ENCODE data around the gene MAX. TPM values are rescaled to one million over a fixed set of nuclear protein-coding genes. Genes with fewer than 3 reads are reported as not detected.
"Not testable (repeated sequence)": the region's sequence is repeated elsewhere in the genome, so short reads cannot be mapped to it uniquely, and the experiment has no call there.

The MAX gene
- total and polyA plus RNA-seq, 2 experiments from 2014 or later = 36.2 to 39.0 TPM

DNA sequence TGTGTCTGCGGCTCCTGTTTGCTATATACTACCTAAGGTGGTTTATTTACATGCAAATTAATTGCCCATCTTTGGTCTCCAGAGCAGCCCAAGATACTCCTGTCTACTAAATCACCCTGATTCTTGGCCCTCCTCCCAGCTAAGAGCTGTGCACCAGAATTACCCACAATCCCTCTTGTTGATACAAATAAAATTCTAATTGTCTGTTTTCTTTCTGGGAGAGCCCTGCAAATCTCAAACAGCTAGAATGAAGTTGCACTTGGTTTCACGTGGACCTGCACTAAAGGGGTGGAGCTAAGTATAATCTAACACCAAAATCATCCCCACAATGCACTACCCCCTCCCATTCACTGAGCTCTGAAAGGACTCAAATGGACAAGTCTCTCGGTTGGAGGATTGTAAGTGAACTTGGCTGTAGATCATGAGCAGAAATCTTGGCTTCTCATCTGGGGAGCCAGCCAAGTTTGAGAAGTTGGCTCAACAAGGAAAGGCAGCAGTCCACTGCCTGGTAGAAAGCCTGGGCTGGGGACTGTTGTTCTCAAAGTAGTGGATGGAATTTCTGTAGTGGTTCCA, 6.6 kb downstream of the MAX start:
- Histone ChIP-seq H3K27me3 (no peaks in the 10 kb centered on the region), H3K9me3 (ENCODE audit: low read depth) (no peaks in the 10 kb centered on the region), H3K4me1 (ENCODE audit: low read depth) (peaks cover 12% of the 10 kb centered on the region), H3K27ac (peak overlapping the region; percentile 10), H3K36me3 (peaks cover 27% of the 10 kb centered on the region), H3K4me3 (no peak overlapping the region)
- TF ChIP-seq, protein P1, sequence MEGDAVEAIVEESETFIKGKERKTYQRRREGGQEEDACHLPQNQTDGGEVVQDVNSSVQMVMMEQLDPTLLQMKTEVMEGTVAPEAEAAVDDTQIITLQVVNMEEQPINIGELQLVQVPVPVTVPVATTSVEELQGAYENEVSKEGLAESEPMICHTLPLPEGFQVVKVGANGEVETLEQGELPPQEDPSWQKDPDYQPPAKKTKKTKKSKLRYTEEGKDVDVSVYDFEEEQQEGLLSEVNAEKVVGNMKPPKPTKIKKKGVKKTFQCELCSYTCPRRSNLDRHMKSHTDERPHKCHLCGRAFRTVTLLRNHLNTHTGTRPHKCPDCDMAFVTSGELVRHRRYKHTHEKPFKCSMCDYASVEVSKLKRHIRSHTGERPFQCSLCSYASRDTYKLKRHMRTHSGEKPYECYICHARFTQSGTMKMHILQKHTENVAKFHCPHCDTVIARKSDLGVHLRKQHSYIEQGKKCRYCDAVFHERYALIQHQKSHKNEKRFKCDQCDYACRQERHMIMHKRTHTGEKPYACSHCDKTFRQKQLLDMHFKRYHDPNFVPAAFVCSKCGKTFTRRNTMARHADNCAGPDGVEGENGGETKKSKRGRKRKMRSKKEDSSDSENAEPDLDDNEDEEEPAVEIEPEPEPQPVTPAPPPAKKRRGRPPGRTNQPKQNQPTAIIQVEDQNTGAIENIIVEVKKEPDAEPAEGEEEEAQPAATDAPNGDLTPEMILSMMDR (IDR thresholded peaks at IDR 0.05; ENCODE audit: low read depth, low read length) = no peak
- peak in 1 of 2 donors; percentile 88 for DNase-seq (ENCODE audit: low read depth in 1 of 2, low spot score in 1 of 2)

DNA sequence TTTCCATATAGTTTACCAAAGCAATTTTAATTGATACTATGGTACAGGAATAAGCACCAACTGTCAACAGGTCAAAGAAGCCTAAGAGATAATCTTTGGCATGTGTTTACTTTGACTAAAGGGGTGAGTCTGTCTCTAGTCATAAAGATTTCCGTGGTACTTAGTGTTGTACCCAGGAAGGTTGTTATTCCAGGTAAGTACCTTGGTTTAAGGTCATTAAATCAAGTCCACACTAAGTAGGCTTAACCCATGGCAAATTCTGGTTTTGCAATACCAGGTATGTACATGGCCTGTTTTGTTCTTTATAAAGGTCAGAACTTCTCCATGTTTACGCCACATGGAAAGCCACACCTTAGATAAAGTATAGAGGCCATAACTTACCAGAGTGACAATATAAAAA, 10.0 kb downstream of the MAX start:
- Histone ChIP-seq H3K27ac (no peak overlapping the region), H3K4me1 (ENCODE audit: low read depth) (peaks cover 12% of the 10 kb centered on the region), H3K9me3 (ENCODE audit: low read depth) (no peaks in the 10 kb centered on the region), H3K36me3 (peaks cover 35% of the 10 kb centered on the region), H3K4me3 (no peak overlapping the region), H3K27me3 (no peaks in the 10 kb centered on the region)
- DNase-seq (ENCODE audit: low read depth in 1 of 2, low spot score in 1 of 2) = no peak
- TF ChIP-seq, protein P1 (IDR thresholded peaks at IDR 0.05; ENCODE audit: low read depth, low read length) = no peak

DNA sequence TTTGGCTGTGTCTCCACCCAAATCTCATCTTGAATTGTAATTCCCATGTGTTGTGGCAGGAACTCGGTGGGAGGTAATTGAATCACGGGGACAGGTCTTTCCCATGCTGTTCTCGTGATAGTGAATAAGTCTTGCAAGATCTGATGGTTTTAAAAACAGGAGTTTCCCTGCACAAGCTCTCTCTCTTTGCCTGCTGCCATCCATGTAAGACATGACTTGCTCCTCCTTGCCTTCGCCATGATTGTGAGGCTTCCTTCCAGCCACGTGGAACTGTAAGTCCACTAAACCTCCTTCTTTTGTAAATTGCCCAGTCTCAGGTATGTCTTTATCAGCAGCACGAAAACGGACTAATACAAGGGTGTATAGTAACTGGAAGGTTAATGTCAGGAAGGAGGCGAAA, 14.5 kb downstream of the MAX start:
- Histone ChIP-seq H3K36me3 (peaks cover 35% of the 10 kb centered on the region), H3K4me1 (ENCODE audit: low read depth) (peaks cover 17% of the 10 kb centered on the region)
- not testable (repeated sequence) for H3K27me3 ChIP-seq; H3K9me3 ChIP-seq (ENCODE audit: low read depth); DNase-seq (ENCODE audit: low read depth in 1 of 2, low spot score in 1 of 2); H3K4me3 ChIP-seq; H3K27ac ChIP-seq

DNA sequence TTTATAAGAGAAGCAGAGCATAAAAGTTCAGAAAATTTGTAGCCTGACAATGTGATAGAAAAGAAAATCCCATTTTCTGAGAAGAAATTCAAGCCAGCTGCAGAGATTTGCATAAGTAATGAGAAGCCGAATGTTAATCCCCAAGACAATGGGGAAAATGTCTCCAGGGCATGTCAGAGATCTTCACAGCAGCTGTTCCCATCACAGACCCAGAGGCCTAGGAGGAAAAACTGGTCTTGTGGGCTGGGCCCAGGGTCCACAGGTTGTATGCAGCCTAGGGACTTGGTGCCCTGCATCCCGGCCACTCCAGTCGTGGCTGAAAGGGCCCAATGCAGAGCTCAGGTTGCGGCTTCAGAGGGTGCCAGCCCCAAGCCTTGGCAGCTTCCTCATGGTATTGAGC, 15.6 kb downstream of the MAX start:
- H3K36me3 ChIP-seq = peaks cover 24% of the 10 kb centered on the region
- not testable (repeated sequence) for H3K9me3 ChIP-seq (ENCODE audit: low read depth)

DNA sequence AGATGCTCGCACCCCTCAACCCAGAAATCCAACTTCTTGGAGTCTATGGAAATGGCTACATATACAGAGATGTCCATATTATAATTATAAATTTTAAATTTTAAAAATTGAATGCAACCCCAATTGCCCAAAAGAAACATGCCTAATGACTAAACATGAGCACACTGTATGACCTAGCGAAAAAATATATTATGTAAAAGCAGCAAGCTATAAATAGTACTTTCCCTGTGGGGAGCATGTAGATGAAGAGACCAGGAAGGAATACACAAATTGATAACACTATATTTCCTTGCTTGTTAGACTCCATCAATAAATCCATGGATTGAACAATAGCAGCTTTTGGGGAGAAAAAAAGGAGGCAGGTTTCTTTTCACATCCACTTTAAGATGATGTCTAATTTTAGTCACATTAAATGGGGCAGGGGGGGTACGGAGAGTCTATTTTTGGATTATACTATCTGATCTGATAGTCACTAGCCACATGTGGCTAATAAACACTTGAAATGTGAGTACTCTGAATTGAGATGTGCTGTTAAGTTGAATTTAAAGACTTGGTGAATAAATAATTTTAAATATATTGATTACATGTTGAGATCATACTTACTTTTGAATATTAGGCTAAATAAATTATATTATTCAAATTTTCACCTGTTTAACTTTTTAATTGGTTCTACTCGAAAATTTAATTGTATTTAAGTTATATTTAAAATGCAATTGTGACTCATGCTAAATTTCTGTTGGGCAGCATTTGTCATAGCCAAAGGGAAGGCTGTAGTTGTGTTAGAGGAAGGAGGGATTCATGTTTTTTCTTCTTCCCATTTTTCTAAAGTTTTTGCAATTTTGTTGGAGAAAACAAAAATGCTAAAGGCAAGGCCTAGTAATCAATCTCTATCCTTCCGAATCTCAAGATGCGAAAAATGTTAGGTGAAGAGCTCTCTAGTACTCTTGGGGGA, 17.5 kb downstream of the MAX start:
- TF ChIP-seq, protein P1 (IDR thresholded peaks at IDR 0.05; ENCODE audit: low read depth, low read length) = no peak
- no peaks in the 10 kb centered on the region for H3K9me3 ChIP-seq (ENCODE audit: low read depth)
- peaks cover 17% of the 10 kb centered on the region for H3K4me1 ChIP-seq (ENCODE audit: low read depth)
- H3K36me3 ChIP-seq = peaks cover 12% of the 10 kb centered on the region
- peak overlapping the region; percentile 59 for H3K27ac ChIP-seq
- no peaks in the 10 kb centered on the region for H3K27me3 ChIP-seq
- DNase-seq (ENCODE audit: low read depth in 1 of 2, low spot score in 1 of 2) = no peak
- H3K4me3 ChIP-seq = no peak overlapping the region

More for the DNA sequence above, 15.6 kb downstream of the MAX start:
- H3K4me1 ChIP-seq (ENCODE audit: low read depth) = peaks cover 17% of the 10 kb centered on the region
- H3K27ac ChIP-seq; DNase-seq (ENCODE audit: low read depth in 1 of 2, low spot score in 1 of 2); H3K27me3 ChIP-seq; H3K4me3 ChIP-seq: not testable (repeated sequence)

DNA sequence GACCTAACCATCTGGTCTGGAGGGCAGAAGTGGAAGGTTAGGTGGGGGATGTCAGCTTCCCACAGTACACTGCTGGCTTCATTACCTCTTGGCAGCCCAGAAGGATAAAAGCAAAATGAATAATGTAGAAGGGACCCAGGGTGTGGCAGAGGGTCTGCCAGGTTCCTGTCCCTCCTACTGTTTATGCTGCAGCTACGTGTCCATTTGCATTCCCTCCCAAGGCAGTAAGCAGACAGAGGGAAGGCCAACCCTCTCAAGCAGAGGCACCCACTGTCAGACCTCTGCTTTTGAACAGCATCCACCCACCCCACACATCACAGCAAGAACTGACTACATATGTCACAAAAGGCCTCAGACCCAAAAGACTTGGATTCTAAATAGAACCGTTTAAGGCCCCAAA, 19.4 kb downstream of the MAX start:
- TF ChIP-seq, protein P1 (IDR thresholded peaks at IDR 0.05; ENCODE audit: low read depth, low read length) = no peak
- DNase-seq (ENCODE audit: low read depth in 1 of 2, low spot score in 1 of 2) = no peak
- Histone ChIP-seq H3K36me3 (peaks cover 8% of the 10 kb centered on the region), H3K27ac (peak overlapping the region; percentile 18), H3K9me3 (ENCODE audit: low read depth) (no peaks in the 10 kb centered on the region), H3K4me3 (no peak overlapping the region), H3K4me1 (ENCODE audit: low read depth) (peaks cover 17% of the 10 kb centered on the region), H3K27me3 (no peaks in the 10 kb centered on the region)
